A673 (cell line): ENCODE measurements around the gene MICAL3. TPM values are rescaled to one million over a fixed set of nuclear protein-coding genes. Genes with fewer than 3 reads are reported as not detected.

Experiments used
- BruUV-seq: library from RNA; stranded (reverse); fragments of 400-500 nt; replicated peaks from 2 replicates; lab custom pipeline; 2021; lab: Mats Ljungman, UMichigan
- CTCF ChIA-PET: fragments of 300-600 bp; sonication (Branson Sonifier 250); formaldehyde crosslinking; loops from one replicate; lab custom pipeline; 2022; ENCODE audit warnings: antibody characterized with exemption; lab: Charles Lee
- POLR2A ChIA-PET: fragments of 300-600 bp; sonication (Branson Sonifier 250); formaldehyde crosslinking; loops from one replicate; lab custom pipeline; 2022; ENCODE audit warnings: antibody characterized with exemption; ENCODE audit not compliant: low non-redundant PET; lab: Charles Lee
- DNase-seq: peaks from one replicate; pipeline ENCODE4 v3.0.0-alpha.2; 2015; ENCODE audit warnings: low spot score
- H3K27ac ChIP-seq: fragments of 200-600 bp; sonication (generic); 2 replicates; pipeline ENCODE4 v1.5.1; 2016; ENCODE audit warnings: mixed run types, low read depth, mild to moderate bottlenecking, mixed read lengths, antibody characterized with exemption, low read length; ENCODE audit not compliant: poor library complexity, severe bottlenecking
- H3K27me3 ChIP-seq: fragments of 200-600 bp; sonication (generic); replicated peaks from 2 replicates; pipeline ENCODE4 v1.6.1; 2017; ENCODE audit warnings: mixed run types, low read depth, mild to moderate bottlenecking, mixed read lengths, antibody characterized with exemption, low read length; ENCODE audit not compliant: insufficient read depth, poor library complexity
- H3K36me3 ChIP-seq: fragments of 200-600 bp; sonication (generic); 2 replicates; pipeline ENCODE4 v1.6.1; 2016; ENCODE audit warnings: mixed run types, mild to moderate bottlenecking, mixed read lengths, antibody characterized with exemption, low read length; ENCODE audit not compliant: insufficient read depth, poor library complexity, severe bottlenecking
- H3K4me1 ChIP-seq: fragments of 200-600 bp; sonication (generic); 2 replicates; pipeline ENCODE4 v1.6.1; 2017; ENCODE audit warnings: mixed run types, mild to moderate bottlenecking, mixed read lengths, antibody characterized with exemption, low read length; ENCODE audit not compliant: insufficient read depth, poor library complexity, severe bottlenecking
- H3K4me3 ChIP-seq: fragments of 200-600 bp; sonication (generic); 2 replicates; pipeline ENCODE4 v1.5.1; 2016; ENCODE audit warnings: low read depth, mixed run types, mild to moderate bottlenecking, mixed read lengths, low read length; ENCODE audit not compliant: poor library complexity, severe bottlenecking
- H3K9me3 ChIP-seq: fragments of 200-600 bp; sonication (generic); 2 replicates; pipeline ENCODE4 v1.6.1; 2016; ENCODE audit warnings: mixed run types, low read depth, mild to moderate bottlenecking, mixed read lengths, antibody characterized with exemption, low read length; ENCODE audit not compliant: poor library complexity, severe bottlenecking
- CTCF ChIP-seq: fragments of 300-800, 200-600 bp; sonication (generic); conservative IDR thresholded peaks from 2 replicates; pipeline ENCODE4 v1.5.1; 2017; ENCODE audit warnings: low read depth, mild to moderate bottlenecking, antibody characterized with exemption, low read length, moderate library complexity, mixed read lengths
- EZH2 ChIP-seq: fragments of 200-600 bp; sonication (generic); IDR thresholded peaks from 2 replicates; pipeline ENCODE4 v1.6.1; 2017; ENCODE audit warnings: borderline replicate concordance, low read depth, mild to moderate bottlenecking, mixed read lengths, antibody characterized with exemption, low read length; ENCODE audit not compliant: poor library complexity, severe bottlenecking
- intact Hi-C: fragments of 100-400 bp; cut with micrococcal nuclease; formaldehyde crosslinking; loops from one replicate; pipeline ENCODE4 v1.10.0; 2022; ENCODE audit not compliant: unreplicated experiment
- microRNA-seq: library from miRNA; unstranded; fragments of <30 nt; microRNA quantifications from one replicate; pipeline ENCODE4 v1.2.0, GENCODE V29; 2021
- total RNA-seq: library from RNA; stranded (reverse); gene quantifications from 2 replicates; pipeline ENCODE4 v1.2.3, GENCODE V29; 2021

The MICAL3 gene
- total RNA-seq, 1 experiment from 2014 or later: 63.6 TPM

GRCh38 chr22:17738386-17739128 is 285.8 kb downstream of the MICAL3 start:
- CTCF ChIA-PET: interaction anchor here (0.6 kb wide), 1 partner anchor 355 kb away, joined by 4 read pairs; no protein-coding TSS in a partner anchor
- POLR2A ChIA-PET: no interaction called here
- TF ChIP-seq EZH2: no peak
- no peak for TF ChIP-seq CTCF
- BruUV-seq: no TSS peak
- H3K9me3 ChIP-seq: no peaks in the 10 kb centered on the region
- peaks cover 16% of the 10 kb centered on the region for H3K36me3 ChIP-seq
- H3K4me1 ChIP-seq: no peaks in the 10 kb centered on the region
- H3K27ac ChIP-seq: no peak overlapping the region
- H3K27me3 ChIP-seq: no peaks in the 10 kb centered on the region
- H3K4me3 ChIP-seq: no peak overlapping the region
- DNase-seq: no peak
- intact Hi-C loops: no loop called here

Small RNA genes lying within 50 kb of the gene (microRNA-seq; reads per million reads assigned to microRNA genes)
- not detected for gene MIR3198-1
- not detected for gene MIR648

Other genes with a start within 250 kb of the MICAL3 start
- 36.9 and 38.3 TPM in 2 replicates for gene PEX26, start 53.4 kb upstream of the MICAL3 start, total RNA-seq
- 3.0 and 3.1 TPM in 2 replicates for gene TUBA8, start 86.2 kb upstream of the MICAL3 start, total RNA-seq
- gene USP18, start 125.6 kb upstream of the MICAL3 start, total RNA-seq: 24.6 and 24.9 TPM in 2 replicates